HepG2 (cell line): ENCODE measurements around the gene SERTAD3. TPM values are rescaled to one million over a fixed set of nuclear protein-coding genes. Genes with fewer than 3 reads are reported as not detected.

Experiments
- ARNTL ChIP-seq: sonication (generic); formaldehyde crosslinking; IDR thresholded peaks from 2 replicates; pipeline ENCODE4 v1.4.0; 2020; ENCODE audit warnings: mild to moderate bottlenecking, missing genetic modification reagents
- HDAC1 ChIP-seq: sonication (generic); formaldehyde crosslinking; IDR thresholded peaks from 2 replicates; pipeline ENCODE4 v1.5.1; 2020; ENCODE audit warnings: mild to moderate bottlenecking, missing genetic modification reagents
- HNRNPLL ChIP-seq: fragments of 200-400 bp; formaldehyde crosslinking; IDR thresholded peaks from 2 replicates; pipeline ENCODE4 v1.6.1; 2017; ENCODE audit warnings: mild to moderate bottlenecking, low read depth, low read length; ENCODE audit not compliant: poor library complexity, severe bottlenecking
- MED8 ChIP-seq: sonication (generic); formaldehyde crosslinking; IDR thresholded peaks from 2 replicates; pipeline ENCODE4 v1.8.1; 2023; ENCODE audit warnings: mild to moderate bottlenecking, missing genetic modification reagents; ENCODE audit not compliant: insufficient replicate concordance
- MXD3 ChIP-seq: IDR thresholded peaks from 2 replicates; pipeline ENCODE4 v1.6.1; 2016; ENCODE audit warnings: mild to moderate bottlenecking, missing biosample characterization, missing genetic modification reagents
- NCOA1 ChIP-seq: sonication (generic); formaldehyde crosslinking; IDR thresholded peaks from 2 replicates; pipeline ENCODE4 v1.9.0; 2021; ENCODE audit warnings: missing genetic modification reagents
- NCOA2 ChIP-seq: sonication (generic); formaldehyde crosslinking; IDR thresholded peaks from 2 replicates; pipeline ENCODE4 v1.8.0; 2022; ENCODE audit warnings: inconsistent platforms
- NR2C2 ChIP-seq: sonication (generic); formaldehyde crosslinking; IDR thresholded peaks from 2 replicates; pipeline ENCODE4 v1.4.0; 2020; ENCODE audit warnings: missing genetic modification reagents, mild to moderate bottlenecking, moderate library complexity, borderline replicate concordance
- SOX13 ChIP-seq, 3 experiments: fragments of 450-650 bp in 1 of 3; sonication (generic) in 1 of 3; formaldehyde crosslinking in 1 of 3; IDR thresholded peaks in 2 of 3; conservative IDR thresholded peaks in 1 of 3; 2 replicates each; pipeline versions ENCODE4 v1.5.0 to v1.6.1; 2016 to 2020; ENCODE audit warnings: antibody characterized with exemption in 1 of 3, mild to moderate bottlenecking in 1 of 3, missing compliant biosample characterization in 1 of 3, missing genetic modification reagents in 1 of 3, moderate library complexity in 1 of 3
- TEAD2 ChIP-seq: sonication (generic); formaldehyde crosslinking; IDR thresholded peaks from 2 replicates; pipeline ENCODE4 v1.9.0; 2021; ENCODE audit warnings: missing genetic modification reagents
- TSC22D2 ChIP-seq: sonication (generic); formaldehyde crosslinking; IDR thresholded peaks from 2 replicates; pipeline ENCODE4 v1.5.1; 2020; ENCODE audit warnings: missing genetic modification reagents, mild to moderate bottlenecking, borderline replicate concordance
- ZNF484 ChIP-seq: sonication (generic); formaldehyde crosslinking; IDR thresholded peaks from 2 replicates; pipeline ENCODE4 v1.5.1; 2020; ENCODE audit warnings: mild to moderate bottlenecking, low read depth, missing genetic modification reagents, borderline replicate concordance
- ZNF563 ChIP-seq: sonication (generic); formaldehyde crosslinking; IDR thresholded peaks from 2 replicates; pipeline ENCODE4 v1.8.0; 2022; ENCODE audit warnings: mild to moderate bottlenecking, moderate library complexity, missing genetic modification reagents
- ZNF644 ChIP-seq: IDR thresholded peaks from 2 replicates; pipeline ENCODE4 v1.6.1; 2016; ENCODE audit warnings: low read depth
- ZNF652 ChIP-seq: IDR thresholded peaks from 2 replicates; pipeline ENCODE4 v1.6.1; 2016; ENCODE audit warnings: low read depth, borderline replicate concordance
- ZNF709 ChIP-seq: sonication (generic); formaldehyde crosslinking; IDR thresholded peaks from 2 replicates; pipeline ENCODE4 v1.5.0; 2020; ENCODE audit warnings: mild to moderate bottlenecking, missing genetic modification reagents
- ZNF713 ChIP-seq: sonication (generic); formaldehyde crosslinking; IDR thresholded peaks from 2 replicates; pipeline ENCODE4 v1.4.0; 2020; ENCODE audit warnings: mild to moderate bottlenecking, missing genetic modification reagents
- ZNF878 ChIP-seq: sonication (generic); formaldehyde crosslinking; IDR thresholded peaks from 2 replicates; pipeline ENCODE4 v1.8.1; 2023; ENCODE audit warnings: mild to moderate bottlenecking, missing genetic modification reagents, moderate library complexity
- polyA plus RNA-seq, 8 experiments: library from polyadenylated mRNA; depleted of rRNA in 3 of 8; stranded (reverse) in 7 of 8; unstranded in 1 of 8; fragments of >200 nt; fragmentation: Illumina TruSeq in 4 of 8; extraction: Trizol in 4 of 8; gene quantifications; 2 replicates each; pipeline versions ENCODE4 v1.2.1 to v1.2.3, GENCODE V29; 2011 to 2016; ENCODE audit warnings: low read depth in 4 of 8, missing spikeins in 1 of 8, mixed read lengths in 1 of 8; ENCODE audit not compliant: insufficient read depth in 1 of 8
- total RNA-seq, 5 experiments: library from RNA; depleted of rRNA; stranded (reverse); fragments of >200 nt; fragmentation: Illumina TruSeq; extraction: Trizol; gene quantifications; 2 replicates each; pipeline ENCODE4 v1.2.3, GENCODE V29; 2016; ENCODE audit warnings: low read depth in 1 of 5
- TF ChIP-seq, protein P1 (sequence below): sonication (generic); formaldehyde crosslinking; IDR thresholded peaks from 2 replicates; pipeline ENCODE4 v1.5.0; 2020; ENCODE audit warnings: mild to moderate bottlenecking, missing genetic modification reagents, moderate library complexity
- TF ChIP-seq, protein P2 (sequence below): sonication (generic); formaldehyde crosslinking; IDR thresholded peaks from 2 replicates; pipeline ENCODE4 v1.9.0; 2021; ENCODE audit warnings: missing genetic modification reagents, mild to moderate bottlenecking, borderline replicate concordance
- TF ChIP-seq, protein P3 (sequence below): sonication (generic); formaldehyde crosslinking; IDR thresholded peaks from 2 replicates; pipeline ENCODE4 v1.8.1; 2023; ENCODE audit warnings: missing genetic modification reagents, inconsistent platforms, borderline replicate concordance

SERTAD3 gene
- total and polyA plus RNA-seq, 2 of the 13 experiments (the other 11 are each of a cell fraction or from before 2014, with no cell fraction given) = 9.6 to 16.9 TPM

- TF ChIP-seq, protein P1, sequence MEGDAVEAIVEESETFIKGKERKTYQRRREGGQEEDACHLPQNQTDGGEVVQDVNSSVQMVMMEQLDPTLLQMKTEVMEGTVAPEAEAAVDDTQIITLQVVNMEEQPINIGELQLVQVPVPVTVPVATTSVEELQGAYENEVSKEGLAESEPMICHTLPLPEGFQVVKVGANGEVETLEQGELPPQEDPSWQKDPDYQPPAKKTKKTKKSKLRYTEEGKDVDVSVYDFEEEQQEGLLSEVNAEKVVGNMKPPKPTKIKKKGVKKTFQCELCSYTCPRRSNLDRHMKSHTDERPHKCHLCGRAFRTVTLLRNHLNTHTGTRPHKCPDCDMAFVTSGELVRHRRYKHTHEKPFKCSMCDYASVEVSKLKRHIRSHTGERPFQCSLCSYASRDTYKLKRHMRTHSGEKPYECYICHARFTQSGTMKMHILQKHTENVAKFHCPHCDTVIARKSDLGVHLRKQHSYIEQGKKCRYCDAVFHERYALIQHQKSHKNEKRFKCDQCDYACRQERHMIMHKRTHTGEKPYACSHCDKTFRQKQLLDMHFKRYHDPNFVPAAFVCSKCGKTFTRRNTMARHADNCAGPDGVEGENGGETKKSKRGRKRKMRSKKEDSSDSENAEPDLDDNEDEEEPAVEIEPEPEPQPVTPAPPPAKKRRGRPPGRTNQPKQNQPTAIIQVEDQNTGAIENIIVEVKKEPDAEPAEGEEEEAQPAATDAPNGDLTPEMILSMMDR (CRISPR knock-in tag) = no peak
- TF ChIP-seq ZNF563 (CRISPR knock-in tag) (no peak), MED8 (CRISPR knock-in tag) (no peak), HNRNPLL (no peak), SOX13 (IDR thresholded peaks at IDR 0.05) (no peak), SOX13 (CRISPR knock-in tag; conservative IDR thresholded peaks at IDR 0.05 in 1 of 2, IDR thresholded peaks at IDR 0.05 in 1 of 2) (peak in 1 of 2 experiments; percentile 69; a peak in 2 of 4 replicates), ZNF709 (CRISPR knock-in tag) (no peak), TSC22D2 (CRISPR knock-in tag) (no peak), ZNF644 (CRISPR knock-in tag) (no peak), MXD3 (CRISPR knock-in tag) (no peak), ZNF713 (CRISPR knock-in tag) (no peak), NCOA2 (CRISPR knock-in tag) (no peak), ARNTL (CRISPR knock-in tag) (no peak), ZNF652 (CRISPR knock-in tag) (no peak), NCOA1 (CRISPR knock-in tag) (no peak), HDAC1 (CRISPR knock-in tag) (no peak), ZNF878 (CRISPR knock-in tag) (no peak), NR2C2 (no peak), ZNF484 (CRISPR knock-in tag) (no peak), TEAD2 (CRISPR knock-in tag) (no peak)
- TF ChIP-seq, protein P2, sequence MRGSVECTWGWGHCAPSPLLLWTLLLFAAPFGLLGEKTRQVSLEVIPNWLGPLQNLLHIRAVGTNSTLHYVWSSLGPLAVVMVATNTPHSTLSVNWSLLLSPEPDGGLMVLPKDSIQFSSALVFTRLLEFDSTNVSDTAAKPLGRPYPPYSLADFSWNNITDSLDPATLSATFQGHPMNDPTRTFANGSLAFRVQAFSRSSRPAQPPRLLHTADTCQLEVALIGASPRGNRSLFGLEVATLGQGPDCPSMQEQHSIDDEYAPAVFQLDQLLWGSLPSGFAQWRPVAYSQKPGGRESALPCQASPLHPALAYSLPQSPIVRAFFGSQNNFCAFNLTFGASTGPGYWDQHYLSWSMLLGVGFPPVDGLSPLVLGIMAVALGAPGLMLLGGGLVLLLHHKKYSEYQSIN (CRISPR knock-in tag) = no peak
- TF ChIP-seq, protein P3, sequence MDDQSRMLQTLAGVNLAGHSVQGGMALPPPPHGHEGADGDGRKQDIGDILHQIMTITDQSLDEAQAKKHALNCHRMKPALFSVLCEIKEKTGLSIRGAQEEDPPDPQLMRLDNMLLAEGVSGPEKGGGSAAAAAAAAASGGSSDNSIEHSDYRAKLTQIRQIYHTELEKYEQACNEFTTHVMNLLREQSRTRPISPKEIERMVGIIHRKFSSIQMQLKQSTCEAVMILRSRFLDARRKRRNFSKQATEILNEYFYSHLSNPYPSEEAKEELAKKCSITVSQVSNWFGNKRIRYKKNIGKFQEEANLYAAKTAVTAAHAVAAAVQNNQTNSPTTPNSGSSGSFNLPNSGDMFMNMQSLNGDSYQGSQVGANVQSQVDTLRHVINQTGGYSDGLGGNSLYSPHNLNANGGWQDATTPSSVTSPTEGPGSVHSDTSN (CRISPR knock-in tag) = no peak
These were observed 27.1 kb downstream of the SERTAD3 start (continued) for GRCh38 chr19:40416918-40417642.
